Measurements from ENCODE around the gene CPXM1. TPM values are rescaled to one million over a fixed set of nuclear protein-coding genes. Genes with fewer than 3 reads are reported as not detected.

CPXM1 gene
- total and polyA plus RNA-seq, 2 donors (not counting 3 experiments of a cell fraction or from before 2014, with no cell fraction given), result 18.9 to 20.3 TPM

DNA sequence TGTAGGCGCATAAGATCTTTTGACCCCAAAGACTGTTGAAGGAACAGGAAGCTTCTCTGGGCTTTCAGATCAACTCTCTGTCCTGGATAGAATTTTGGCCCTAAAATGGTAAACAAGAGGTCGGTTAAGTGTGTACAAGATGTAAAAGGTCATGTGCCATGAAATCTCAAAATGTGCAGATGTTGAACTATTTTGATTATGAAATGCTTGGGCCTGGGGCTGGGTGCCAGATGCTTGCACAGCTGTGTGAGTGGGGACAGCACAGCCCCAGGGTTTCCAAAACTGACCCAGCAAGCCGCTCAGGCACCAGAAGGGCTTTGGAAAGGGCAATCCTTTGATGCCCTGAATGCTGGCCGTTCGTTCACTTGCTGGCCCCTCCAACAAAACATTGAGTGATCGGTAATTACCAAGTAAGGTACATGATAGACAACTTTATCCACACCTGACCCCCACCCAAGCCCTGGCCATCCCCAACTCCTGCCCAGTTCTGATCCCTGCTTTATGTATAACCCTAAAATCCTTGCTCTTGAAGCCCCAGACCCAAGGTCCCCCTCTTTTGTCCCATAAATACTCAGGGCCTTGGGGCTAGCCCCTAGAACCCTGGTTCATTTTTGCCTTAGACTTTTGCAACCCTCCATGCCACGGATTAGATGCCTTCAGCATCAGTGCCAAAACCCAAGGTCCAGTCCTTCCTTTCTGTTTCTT is 17.6 kb upstream of the CPXM1 start:
- intact Hi-C loops (cut with micrococcal nuclease) (no loop called here), dilution Hi-C loops (cut with MboI; ENCODE audit: extremely low pct_ligation_motif_present, low sequenced_read_pairs) (no loop called here)
- Histone ChIP-seq H4K20me1 (replicated peaks; ENCODE audit: control insufficient read depth, extremely low read depth, insufficient read depth, low read length) (no peaks in the 10 kb centered on the region), H3K9ac (replicated peaks; ENCODE audit: extremely low read depth, insufficient read depth, low read length) (no peak overlapping the region), H3K9me1 (replicated peaks; ENCODE audit: control insufficient read depth, extremely low read depth, insufficient read depth, low read length) (no peaks in the 10 kb centered on the region), H3K79me2 (ENCODE audit: control insufficient read depth, insufficient read depth, low read length) (no peaks in the 10 kb centered on the region), H3K27me3 (ENCODE audit: control insufficient read depth in 2 of 2, insufficient read depth in 2 of 2, low read length in 2 of 2) (peaks cover 25 to 29% of the 10 kb centered on the region in 2 experiments), H3K4me2 (ENCODE audit: insufficient read depth, low read length) (no peak overlapping the region), H3K27ac (ENCODE audit: insufficient read depth, low read depth, low read length) (no peak overlapping the region), H3K9me3 (replicated peaks; ENCODE audit: control insufficient read depth, insufficient read depth, low read length) (no peaks in the 10 kb centered on the region), H2AFZ (ENCODE audit: low read depth, low read length) (no peak overlapping the region), H3K4me3 (replicated peaks in 1 of 3; ENCODE audit: insufficient read depth in 1 of 3, low read depth in 1 of 3, low read length in 3 of 3) (no peak overlapping the region), H3K36me3 (ENCODE audit: control insufficient read depth in 2 of 2, extremely low read depth in 1 of 2, insufficient read depth in 2 of 2, low read length in 2 of 2) (no peaks in the 10 kb centered on the region), H3K4me1 (ENCODE audit: control insufficient read depth, extremely low read depth, insufficient read depth, low read length) (no peaks in the 10 kb centered on the region)
- CTCF ChIA-PET, result no interaction called here
- TF ChIP-seq GATA2 (IDR thresholded peaks at IDR 0.05; ENCODE audit: insufficient read depth, insufficient read length, low read depth, low read length) (no peak), JUN (IDR thresholded peaks at IDR 0.05; ENCODE audit: borderline replicate concordance, insufficient read depth, insufficient read length, low read depth) (no peak), POLR2AphosphoS5 (IDR thresholded peaks at IDR 0.05; ENCODE audit: insufficient read depth, low read depth, low read length) (no peak), EZH2 (IDR thresholded peaks at IDR 0.05; ENCODE audit: borderline replicate concordance, low read depth, low read length, severe bottlenecking) (no peak), MYC (IDR thresholded peaks at IDR 0.05; ENCODE audit: low read depth, low read length) (no peak), CTCF (IDR thresholded peaks at IDR 0.05; ENCODE audit: extremely low read depth in 1 of 2, insufficient read depth in 1 of 2, low read depth in 1 of 2, low read length in 2 of 2) (no peak), POLR2A (IDR thresholded peaks at IDR 0.05; ENCODE audit: low read depth, low read length) (no peak), MAX (IDR thresholded peaks at IDR 0.05; ENCODE audit: insufficient read depth, insufficient read length) (no peak), FOS (IDR thresholded peaks at IDR 0.05; ENCODE audit: borderline replicate concordance, insufficient read depth, low read length) (no peak)
- BruUV-seq (replicated peaks), result no TSS peak
- DNase-seq (ENCODE audit: low read depth, low spot score) (no peak), FAIRE-seq (no peak)
- POLR2A ChIA-PET, result no interaction called here

All from endothelial cell of umbilical vein (primary cell).